WERI-Rb-1 (cell line): Measurements from ENCODE around the gene NRG3.
"Not testable (repeated sequence)": the region's sequence is repeated elsewhere in the genome, so short reads cannot be mapped to it uniquely, and the experiment has no call there.

Source experiments
- DNase-seq: peaks from one replicate; pipeline ENCODE4 v3.0.0-alpha.2; 2020
- H3K27ac ChIP-seq: fragments of 250-450 bp; sonication (Bioruptor Pico); 2 replicates; pipeline ENCODE4 v1.5.1; 2020; ENCODE audit warnings: mild to moderate bottlenecking, moderate library complexity
- H3K27me3 ChIP-seq: fragments of 250-450 bp; sonication (Bioruptor Pico); 2 replicates; pipeline ENCODE4 v1.5.1; 2021; ENCODE audit warnings: mild to moderate bottlenecking, low read depth, moderate library complexity; ENCODE audit not compliant: insufficient read depth, severe bottlenecking
- H3K36me3 ChIP-seq: fragments of 250-450 bp; sonication (Bioruptor Pico); 2 replicates; pipeline ENCODE4 v1.5.1; 2020; ENCODE audit warnings: mild to moderate bottlenecking, moderate library complexity
- H3K4me3 ChIP-seq: 2 replicates; pipeline ENCODE4 v1.5.1; 2011; ENCODE audit warnings: low read depth, mild to moderate bottlenecking, control low read depth, low read length
- H3K9me3 ChIP-seq: fragments of 250-450 bp; sonication (Bioruptor Pico); 2 replicates; pipeline ENCODE4 v1.5.1; 2021; ENCODE audit warnings: mild to moderate bottlenecking, moderate library complexity; ENCODE audit not compliant: severe bottlenecking
- CTCF ChIP-seq: IDR thresholded peaks from 2 replicates; pipeline ENCODE4 v1.5.1; 2011; ENCODE audit warnings: low read depth, mild to moderate bottlenecking, control low read depth, inconsistent platforms, low read length

NRG3 gene

GRCh38 chr10:82942286-82943099 lies 1067.5 kb downstream of the NRG3 start:
- no peaks in the 10 kb centered on the region for H3K27me3 ChIP-seq
- no peaks in the 10 kb centered on the region for H3K9me3 ChIP-seq
- no peak for TF ChIP-seq CTCF
- H3K36me3 ChIP-seq, result no peaks in the 10 kb centered on the region
- no peak overlapping the region for H3K4me3 ChIP-seq
- DNase-seq, result no peak
- H3K27ac ChIP-seq, result no peak overlapping the region

GRCh38 chr10:82943142-82943541 lies 1068.1 kb downstream of the NRG3 start:
- no peak for TF ChIP-seq CTCF
- no peak for DNase-seq
- H3K4me3 ChIP-seq, result no peak overlapping the region
- H3K27ac ChIP-seq, result no peak overlapping the region
- H3K9me3 ChIP-seq, result no peaks in the 10 kb centered on the region
- H3K36me3 ChIP-seq, result no peaks in the 10 kb centered on the region
- H3K27me3 ChIP-seq, result no peaks in the 10 kb centered on the region

- H3K9me3 ChIP-seq, result no peaks in the 10 kb centered on the region
- DNase-seq, result no peak
- no peaks in the 10 kb centered on the region for H3K27me3 ChIP-seq
- H3K4me3 ChIP-seq, result no peak overlapping the region
- TF ChIP-seq CTCF, result no peak
- H3K27ac ChIP-seq, result no peak overlapping the region
- no peaks in the 10 kb centered on the region for H3K36me3 ChIP-seq
Observed at GRCh38 chr10:82949816-82950575, 1075.0 kb downstream of the NRG3 start.

GRCh38 chr10:82953331-82953730 lies 1078.3 kb downstream of the NRG3 start:
- H3K9me3 ChIP-seq, result no peaks in the 10 kb centered on the region
- no peak for DNase-seq
- H3K27ac ChIP-seq, result no peak overlapping the region
- H3K36me3 ChIP-seq, result no peaks in the 10 kb centered on the region
- no peak for TF ChIP-seq CTCF
- H3K4me3 ChIP-seq, result no peak overlapping the region
- H3K27me3 ChIP-seq, result no peaks in the 10 kb centered on the region

DNA sequence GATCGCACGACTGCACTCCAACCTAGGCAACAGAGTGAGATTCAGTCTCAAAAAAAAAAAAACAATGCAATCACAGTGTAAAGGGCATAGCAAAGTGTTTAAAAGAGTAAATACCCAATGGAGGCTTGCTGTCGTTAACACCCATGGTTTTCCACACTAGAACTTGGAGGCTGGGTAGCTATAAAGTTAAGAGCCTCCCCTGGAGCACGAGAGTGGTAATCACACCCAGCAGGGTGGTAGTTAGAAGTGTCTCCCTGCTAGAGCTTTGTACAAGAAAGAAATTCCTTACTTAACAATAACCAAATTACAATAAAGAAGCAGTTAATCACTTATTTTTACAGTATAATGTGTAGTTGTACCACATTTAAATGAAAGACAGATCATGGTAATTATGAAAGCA lies 1078.9 kb downstream of the NRG3 start:
- H3K4me3 ChIP-seq, result no peak overlapping the region
- H3K36me3 ChIP-seq, result no peaks in the 10 kb centered on the region
- H3K27me3 ChIP-seq, result no peaks in the 10 kb centered on the region
- H3K9me3 ChIP-seq, result no peaks in the 10 kb centered on the region
- TF ChIP-seq CTCF, result peak; percentile 20; the same call in 1 of the 2 replicates
- no peak overlapping the region for H3K27ac ChIP-seq
- DNase-seq, result no peak

DNA sequence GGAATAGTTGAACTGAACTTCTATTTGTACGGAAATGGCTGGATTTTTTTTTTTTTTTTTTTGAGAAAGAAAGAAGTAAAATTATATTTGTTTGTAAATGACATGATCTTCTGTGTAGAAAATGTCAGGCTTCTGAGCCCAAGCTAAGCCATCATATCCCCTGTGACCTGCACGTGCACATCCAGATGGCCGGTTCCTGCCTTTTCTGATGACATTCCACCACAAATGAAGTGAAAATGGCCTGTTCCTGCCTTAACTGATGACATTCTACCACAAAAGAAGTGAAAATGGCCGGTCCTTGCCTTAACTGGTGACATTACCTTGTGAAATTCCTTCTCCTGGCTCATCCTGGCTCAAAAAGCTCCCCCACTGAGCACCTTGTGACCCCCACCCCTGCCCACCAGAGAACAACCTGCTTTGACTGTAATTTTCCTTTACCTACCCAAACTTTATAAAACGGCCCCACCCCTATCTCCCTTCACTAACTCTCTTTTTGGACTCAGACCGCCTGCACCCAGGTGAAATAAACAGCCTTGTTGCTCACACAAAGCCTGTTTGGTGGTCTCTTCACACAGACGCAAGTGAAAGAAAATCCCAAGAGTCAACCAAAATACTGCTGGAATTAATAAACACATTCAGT lies 1085.5 kb downstream of the NRG3 start:
- H3K27ac ChIP-seq, H3K27me3 ChIP-seq, H3K9me3 ChIP-seq, H3K4me3 ChIP-seq, H3K36me3 ChIP-seq, DNase-seq: not testable (repeated sequence)
